Common myeloid progenitor, CD34-positive (primary cell): Measurements from ENCODE around the gene XPNPEP2.
A peak's percentile ranks its signal among the peaks of the same experiment; 100 is the strongest.

ENCODE experiments used
- CTCF ChIA-PET: fragments of 350-600 bp; sonication (Branson Sonifier 250); formaldehyde crosslinking; loops from one replicate; lab custom pipeline; 2021; ENCODE audit warnings: antibody characterized with exemption; lab: Charles Lee
- POLR2A ChIA-PET: fragments of 350-600 bp; sonication (Branson Sonifier 250); formaldehyde crosslinking; loops from one replicate; lab custom pipeline; 2021; ENCODE audit warnings: antibody characterized with exemption; lab: Charles Lee
- DNase-seq, 3 donors: peaks; one replicate each; pipeline versions ENCODE4 v3.0.0 to v3.0.0-alpha.2; 2013
- H3K27ac ChIP-seq, 2 experiments: 1 replicate in 1 of 2; 2 replicates in 1 of 2; pipeline ENCODE4 v1.7.0; 2013; ENCODE audit warnings: inconsistent platforms in 2 of 2, low read length in 2 of 2, mild to moderate bottlenecking in 2 of 2, low read depth in 1 of 2, moderate library complexity in 1 of 2; ENCODE audit not compliant: severe bottlenecking in 2 of 2, insufficient read depth in 1 of 2, poor library complexity in 1 of 2
- H3K27me3 ChIP-seq, 5 experiments: replicated peaks in 2 of 5; 1 replicate in 3 of 5; 2 replicates in 2 of 5; pipeline versions ENCODE4 v1.6.1 to v1.7.0; 2013; ENCODE audit warnings: low read length in 4 of 5, mild to moderate bottlenecking in 2 of 5, moderate library complexity in 2 of 5, inconsistent platforms in 1 of 5; ENCODE audit not compliant: insufficient read depth in 5 of 5, control insufficient read depth in 4 of 5
- H3K36me3 ChIP-seq, 4 experiments: 1 replicate in 2 of 4; 2 replicates in 2 of 4; pipeline versions ENCODE4 v1.6.1 to v1.7.0; 2013; ENCODE audit warnings: low read length in 3 of 4, control low read depth in 1 of 4, mild to moderate bottlenecking in 1 of 4; ENCODE audit not compliant: control insufficient read depth in 4 of 4, insufficient read depth in 4 of 4
- H3K4me1 ChIP-seq, 4 experiments: 1 replicate in 3 of 4; 2 replicates in 1 of 4; pipeline versions ENCODE4 v1.6.1 to v1.7.1; 2013; ENCODE audit warnings: low read length in 3 of 4, mild to moderate bottlenecking in 3 of 4, control low read depth in 1 of 4, inconsistent platforms in 1 of 4, moderate library complexity in 1 of 4; ENCODE audit not compliant: control insufficient read depth in 4 of 4, insufficient read depth in 4 of 4; ENCODE audit errors: control extremely low read depth in 1 of 4
- H3K4me3 ChIP-seq, 7 experiments: 1 replicate in 4 of 7; 2 replicates in 3 of 7; pipeline versions ENCODE4 v1.5.1 to v1.7.0; 2013; ENCODE audit warnings: mild to moderate bottlenecking in 7 of 7, low read length in 6 of 7, moderate library complexity in 6 of 7, inconsistent platforms in 2 of 7, low read depth in 2 of 7, control low read depth in 1 of 7; ENCODE audit not compliant: insufficient read depth in 4 of 7, control insufficient read depth in 1 of 7; ENCODE audit errors: extremely low read depth in 1 of 7
- H3K9me3 ChIP-seq, 5 experiments: 1 replicate in 4 of 5; 2 replicates in 1 of 5; pipeline versions ENCODE4 v1.6.1 to v1.7.1; 2013; ENCODE audit warnings: low read length in 4 of 5, mild to moderate bottlenecking in 2 of 5, inconsistent platforms in 1 of 5, low read depth in 1 of 5, moderate library complexity in 1 of 5; ENCODE audit not compliant: control insufficient read depth in 4 of 5, insufficient read depth in 2 of 5; ENCODE audit errors: control extremely low read depth in 1 of 5
- WGBS: methylation state at CpG from one replicate; pipeline ENCODE4 v1.1.5; 2013; ENCODE audit not compliant: insufficient coverage; 5-methylcytosine and 5-hydroxymethylcytosine counted together

XPNPEP2 gene

GRCh38 chrX:129719268-129719667 is 19.5 kb upstream of the XPNPEP2 start:
- DNase-seq, result no peak
- 85% methylated on average over 2 of the region's 2 CpGs for WGBS
- ChIA-PET POLR2A (no interaction called here), CTCF (no interaction called here)
- Histone ChIP-seq H3K4me1 (peaks cover 0 to 6% (median 0%) of the 10 kb centered on the region in 4 experiments), H3K27ac (no peak overlapping the region), H3K27me3 (no peaks in the 10 kb centered on the region), H3K4me3 (no peak overlapping the region), H3K9me3 (no peaks in the 10 kb centered on the region), H3K36me3 (no peaks in the 10 kb centered on the region)

- Histone ChIP-seq H3K9me3 (no peaks in the 10 kb centered on the region), H3K4me1 (peaks cover 0 to 6% (median 0%) of the 10 kb centered on the region in 4 experiments), H3K36me3 (no peaks in the 10 kb centered on the region), H3K27me3 (no peaks in the 10 kb centered on the region), H3K27ac (no peak overlapping the region), H3K4me3 (no peak overlapping the region)
- DNase-seq, result no peak
- ChIA-PET CTCF (no interaction called here), POLR2A (no interaction called here)
- WGBS, result 67% methylated on average over 5 of the region's 11 CpGs
These were observed 18.7 kb upstream of the XPNPEP2 start for GRCh38 chrX:129719931-129720530.

- H3K9me3 ChIP-seq, result no peaks in the 10 kb centered on the region
- no peak for DNase-seq
- H3K36me3 ChIP-seq, result no peaks in the 10 kb centered on the region
- POLR2A ChIA-PET, result no interaction called here
- no peak overlapping the region for H3K4me3 ChIP-seq
- no peak overlapping the region for H3K27ac ChIP-seq
- CTCF ChIA-PET, result interaction anchor here (0.9 kb wide), 1 partner anchor 9 kb away, joined by 3 read pairs; no protein-coding TSS in a partner anchor
- peaks cover 0 to 6% (median 0%) of the 10 kb centered on the region in 4 experiments for H3K4me1 ChIP-seq
- WGBS, result 89% methylated on average over 3 of the region's 6 CpGs
- H3K27me3 ChIP-seq, result no peaks in the 10 kb centered on the region
These were observed 18.0 kb upstream of the XPNPEP2 start for GRCh38 chrX:129720741-129721140.

- 100% methylated on average over 1 of the region's 2 CpGs for WGBS
- CTCF ChIA-PET, result interaction anchor here (0.9 kb wide), 1 partner anchor 9 kb away, joined by 3 read pairs; no protein-coding TSS in a partner anchor
These were observed 17.4 kb upstream of the XPNPEP2 start for GRCh38 chrX:129721414-129721813.

GRCh38 chrX:129721870-129722269 is 16.9 kb upstream of the XPNPEP2 start:
- H3K27me3 ChIP-seq, result no peaks in the 10 kb centered on the region
- H3K27ac ChIP-seq, result no peak overlapping the region
- DNase-seq, result peak in 2 of 3 donors; percentile 38 to 51
- no peak overlapping the region for H3K4me3 ChIP-seq
- no peaks in the 10 kb centered on the region for H3K9me3 ChIP-seq
- ChIA-PET CTCF (interaction anchor here (0.9 to 1.0 kb wide), 2 partner anchors 10 to 34 kb away, joined by 3 read pairs; no protein-coding TSS in a partner anchor), POLR2A (no interaction called here)
- no peaks in the 10 kb centered on the region for H3K36me3 ChIP-seq
- H3K4me1 ChIP-seq, result peaks cover 0 to 8% (median 0%) of the 10 kb centered on the region in 4 experiments
- WGBS, result 16% methylated on average over 3 of the region's 4 CpGs

More at GRCh38 chrX:129721414-129721813, 17.4 kb upstream of the XPNPEP2 start:
- Histone ChIP-seq H3K9me3 (no peaks in the 10 kb centered on the region), H3K4me3 (no peak overlapping the region), H3K36me3 (no peaks in the 10 kb centered on the region), H3K4me1 (peaks cover 0 to 6% (median 0%) of the 10 kb centered on the region in 4 experiments), H3K27ac (no peak overlapping the region), H3K27me3 (no peaks in the 10 kb centered on the region)
- POLR2A ChIA-PET, result no interaction called here
- DNase-seq, result no peak

- ChIA-PET CTCF (interaction anchor here (1.0 to 5.5 kb wide), 4 partner anchors 69 to 118 kb away, joined by 3 to 47 read pairs (median 3); no protein-coding TSS in a partner anchor), POLR2A (no interaction called here)
- H3K4me3 ChIP-seq, result no peak overlapping the region
- H3K27me3 ChIP-seq, result no peaks in the 10 kb centered on the region
- no peaks in the 10 kb centered on the region for H3K9me3 ChIP-seq
- no peak overlapping the region for H3K27ac ChIP-seq
- DNase-seq, result no peak
- no peaks in the 10 kb centered on the region for H3K36me3 ChIP-seq
- peaks cover 0 to 9% (median 0%) of the 10 kb centered on the region in 4 experiments for H3K4me1 ChIP-seq
- WGBS, result 82% methylated on average over 1 of the region's 4 CpGs
These were observed 15.3 kb upstream of the XPNPEP2 start for GRCh38 chrX:129723511-129723910.

- POLR2A ChIA-PET, result interaction anchor here (0.6 kb wide), 1 partner anchor 52 kb away, joined by 3 read pairs; no protein-coding TSS in a partner anchor
- WGBS, result 69% methylated on average over 4 of the region's 4 CpGs
- no peak overlapping the region for H3K4me3 ChIP-seq
- no peak overlapping the region for H3K27ac ChIP-seq
- no peaks in the 10 kb centered on the region for H3K36me3 ChIP-seq
- no peaks in the 10 kb centered on the region for H3K27me3 ChIP-seq
- H3K9me3 ChIP-seq, result no peaks in the 10 kb centered on the region
- H3K4me1 ChIP-seq, result peaks cover 0 to 9% (median 0%) of the 10 kb centered on the region in 4 experiments
- DNase-seq, result no peak
- CTCF ChIA-PET, result interaction anchor here (1.0 to 5.5 kb wide), 6 partner anchors 10 to 120 kb away, joined by 3 to 47 read pairs (median 8); no protein-coding TSS in a partner anchor
These were observed 14.0 kb upstream of the XPNPEP2 start for GRCh38 chrX:129724754-129725153.
